Keratinocyte (primary cell): ENCODE data around the gene MAMDC2. TPM values are rescaled to one million over a fixed set of nuclear protein-coding genes. Genes with fewer than 3 reads are reported as not detected.

Experiments used
- DNase-seq: peaks from one replicate; pipeline ENCODE4 v3.0.0-alpha.2; 2011; ENCODE audit warnings: low read depth, missing footprints, low spot score
- FAIRE-seq: peaks from 2 replicates; lab custom pipeline; 2011; peaks lifted over from hg19 to GRCh38; lab: Jason Lieb, UNC
- H2AFZ ChIP-seq: 2 replicates; pipeline ENCODE4 v1.6.0; 2012; ENCODE audit warnings: low read length, control low read depth, inconsistent platforms; ENCODE audit not compliant: control insufficient read depth
- H3K27ac ChIP-seq: 2 replicates; pipeline ENCODE4 v1.5.1; 2011; ENCODE audit warnings: low read length; ENCODE audit not compliant: control insufficient read depth, insufficient read depth
- H3K27me3 ChIP-seq: 3 replicates; pipeline ENCODE4 v1.6.0; 2011; ENCODE audit warnings: low read length; ENCODE audit not compliant: control insufficient read depth, insufficient read depth; ENCODE audit errors: extremely low read depth
- H3K36me3 ChIP-seq, 2 experiments: 2 replicates in 1 of 2; 3 replicates in 1 of 2; pipeline ENCODE4 v1.5.1; 2011; ENCODE audit warnings: low read length in 2 of 2, mild to moderate bottlenecking in 1 of 2; ENCODE audit not compliant: control insufficient read depth in 2 of 2, insufficient read depth in 2 of 2; ENCODE audit errors: extremely low read depth in 1 of 2
- H3K4me1 ChIP-seq: 3 replicates; pipeline ENCODE4 v1.5.1; 2011; ENCODE audit warnings: low read length; ENCODE audit not compliant: control insufficient read depth, insufficient read depth; ENCODE audit errors: extremely low read depth
- H3K4me2 ChIP-seq: 3 replicates; pipeline ENCODE4 v1.6.0; 2011; ENCODE audit warnings: low read depth, low read length; ENCODE audit not compliant: control insufficient read depth, insufficient read depth; ENCODE audit errors: extremely low read depth
- H3K4me3 ChIP-seq, 3 experiments: fragments of 200-600 bp in 1 of 3; sonication (generic) in 1 of 3; 2 replicates in 2 of 3; 3 replicates in 1 of 3; pipeline ENCODE4 v1.5.1; 2011 to 2016; ENCODE audit warnings: low read length in 3 of 3, mild to moderate bottlenecking in 3 of 3, control low read depth in 2 of 3, inconsistent platforms in 1 of 3, low read depth in 1 of 3, mixed read lengths in 1 of 3, mixed run types in 1 of 3, moderate library complexity in 1 of 3; ENCODE audit not compliant: control insufficient read depth in 2 of 3, insufficient read depth in 2 of 3; ENCODE audit errors: extremely low read depth in 1 of 3
- H3K79me2 ChIP-seq: 2 replicates; pipeline ENCODE4 v1.6.0; 2012; ENCODE audit warnings: low read length; ENCODE audit not compliant: control insufficient read depth, insufficient read depth
- H3K9ac ChIP-seq: 3 replicates; pipeline ENCODE4 v1.6.0; 2011; ENCODE audit warnings: low read length; ENCODE audit not compliant: control insufficient read depth, insufficient read depth; ENCODE audit errors: extremely low read depth
- H3K9me1 ChIP-seq: 3 replicates; pipeline ENCODE4 v1.6.0; 2011; ENCODE audit warnings: low read length; ENCODE audit not compliant: control insufficient read depth, insufficient read depth; ENCODE audit errors: extremely low read depth
- H3K9me3 ChIP-seq: 2 replicates; pipeline ENCODE4 v1.5.1; 2012; ENCODE audit warnings: low read depth, low read length; ENCODE audit not compliant: control insufficient read depth
- H4K20me1 ChIP-seq: 3 replicates; pipeline ENCODE4 v1.6.0; 2011; ENCODE audit warnings: low read length; ENCODE audit not compliant: control insufficient read depth, insufficient read depth; ENCODE audit errors: extremely low read depth
- EZH2 ChIP-seq: IDR thresholded peaks from one replicate; pipeline ENCODE4 v1.6.1; 2012; ENCODE audit warnings: inconsistent platforms, mild to moderate bottlenecking, low read length, moderate library complexity
- dilution Hi-C: fragments of 300-500 bp; cut with MboI; formaldehyde crosslinking; loops from one replicate; pipeline ENCODE4 v1.7.0; 2020; ENCODE audit warnings: low sequenced_read_pairs; ENCODE audit not compliant: extremely low pct_ligation_motif_present
- polyA plus RNA-seq, 5 experiments: library from polyadenylated mRNA; depleted of rRNA in 3 of 5; stranded (reverse) in 3 of 5; stranded (forward) in 1 of 5; unstranded in 1 of 5; fragments of >200 nt; gene quantifications; 1 replicate in 1 of 5; 2 replicates in 3 of 5; 3 replicates in 1 of 5; pipeline versions ENCODE4 v1.2.1 to v1.2.3, GENCODE V29; 2011 to 2012; ENCODE audit warnings: missing spikeins in 2 of 5, low read depth in 1 of 5, low replicate concordance in 1 of 5
- TF ChIP-seq, protein P1 (sequence below), 3 experiments: IDR thresholded peaks in 1 of 3; conservative IDR thresholded peaks in 1 of 3; optimal IDR thresholded peaks in 1 of 3; 2 replicates in 2 of 3; 3 replicates in 1 of 3; pipeline versions ENCODE3 to v1.5.1; 2011; ENCODE audit warnings: low read length in 3 of 3, mild to moderate bottlenecking in 3 of 3, moderate library complexity in 2 of 3, control low read depth in 1 of 3, inconsistent platforms in 1 of 3; ENCODE audit not compliant: insufficient read depth in 2 of 3; ENCODE audit errors: extremely low read depth in 1 of 3

The MAMDC2 gene
- polyA plus RNA-seq, 1 donor (not counting 4 experiments of a cell fraction or from before 2014, with no cell fraction given): 4.2 TPM

GRCh38 chr9:70069704-70070103, 26.1 kb downstream of the MAMDC2 start:
- Histone ChIP-seq H3K9me3 (no peaks in the 10 kb centered on the region), H3K9me1 (no peaks in the 10 kb centered on the region), H3K36me3 (no peaks in the 10 kb centered on the region), H3K27me3 (no peaks in the 10 kb centered on the region), H3K4me1 (no peaks in the 10 kb centered on the region), H3K4me3 (no peak overlapping the region), H3K79me2 (no peaks in the 10 kb centered on the region), H3K4me2 (no peak overlapping the region), H4K20me1 (no peaks in the 10 kb centered on the region), H3K9ac (no peak overlapping the region), H2AFZ (no peak overlapping the region), H3K27ac (no peak overlapping the region)
- DNase-seq (no peak), FAIRE-seq (no peak)
- TF ChIP-seq, protein P1, sequence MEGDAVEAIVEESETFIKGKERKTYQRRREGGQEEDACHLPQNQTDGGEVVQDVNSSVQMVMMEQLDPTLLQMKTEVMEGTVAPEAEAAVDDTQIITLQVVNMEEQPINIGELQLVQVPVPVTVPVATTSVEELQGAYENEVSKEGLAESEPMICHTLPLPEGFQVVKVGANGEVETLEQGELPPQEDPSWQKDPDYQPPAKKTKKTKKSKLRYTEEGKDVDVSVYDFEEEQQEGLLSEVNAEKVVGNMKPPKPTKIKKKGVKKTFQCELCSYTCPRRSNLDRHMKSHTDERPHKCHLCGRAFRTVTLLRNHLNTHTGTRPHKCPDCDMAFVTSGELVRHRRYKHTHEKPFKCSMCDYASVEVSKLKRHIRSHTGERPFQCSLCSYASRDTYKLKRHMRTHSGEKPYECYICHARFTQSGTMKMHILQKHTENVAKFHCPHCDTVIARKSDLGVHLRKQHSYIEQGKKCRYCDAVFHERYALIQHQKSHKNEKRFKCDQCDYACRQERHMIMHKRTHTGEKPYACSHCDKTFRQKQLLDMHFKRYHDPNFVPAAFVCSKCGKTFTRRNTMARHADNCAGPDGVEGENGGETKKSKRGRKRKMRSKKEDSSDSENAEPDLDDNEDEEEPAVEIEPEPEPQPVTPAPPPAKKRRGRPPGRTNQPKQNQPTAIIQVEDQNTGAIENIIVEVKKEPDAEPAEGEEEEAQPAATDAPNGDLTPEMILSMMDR (optimal IDR thresholded peaks at IDR 0.05 in 1 of 3, IDR thresholded peaks at IDR 0.05 in 1 of 3, conservative IDR thresholded peaks at IDR 0.05 in 1 of 3; ENCODE audit: extremely low read depth in 1 of 3, insufficient read depth in 2 of 3, low read length in 3 of 3): no peak
- TF ChIP-seq EZH2: no peak
- dilution Hi-C loops: no loop called here

- no peaks in the 10 kb centered on the region for H3K27me3 ChIP-seq
- no peak overlapping the region for H3K4me2 ChIP-seq
- H4K20me1 ChIP-seq: no peaks in the 10 kb centered on the region
- no peaks in the 10 kb centered on the region for H3K9me3 ChIP-seq
- DNase-seq: no peak
- no peak overlapping the region for H3K4me3 ChIP-seq
- H3K9ac ChIP-seq: no peak overlapping the region
- no peak for FAIRE-seq
- TF ChIP-seq, protein P1 (optimal IDR thresholded peaks at IDR 0.05 in 1 of 3, IDR thresholded peaks at IDR 0.05 in 1 of 3, conservative IDR thresholded peaks at IDR 0.05 in 1 of 3; ENCODE audit: extremely low read depth in 1 of 3, insufficient read depth in 2 of 3, low read length in 3 of 3): no peak
- TF ChIP-seq EZH2: no peak
- no peaks in the 10 kb centered on the region for H3K4me1 ChIP-seq
- H3K9me1 ChIP-seq: no peaks in the 10 kb centered on the region
- H3K27ac ChIP-seq: no peak overlapping the region
- H3K36me3 ChIP-seq: no peaks in the 10 kb centered on the region
- no peaks in the 10 kb centered on the region for H3K79me2 ChIP-seq
- dilution Hi-C loops: no loop called here
- H2AFZ ChIP-seq: no peak overlapping the region
These were observed 29.5 kb downstream of the MAMDC2 start for GRCh38 chr9:70073193-70073592.
